IMR-90 (cell line): ENCODE measurements around the gene JAKMIP1. TPM values are rescaled to one million over a fixed set of nuclear protein-coding genes. Genes with fewer than 3 reads are reported as not detected.

Experiments used
- ATAC-seq: fragments of 200-7000 bp; cut with Tn5 transposase; 2 replicates; pipeline ENCODE4 v1.9.1; 2020; ENCODE audit warnings: low read depth, mild to moderate bottlenecking, moderate library complexity
- BruUV-seq: library from RNA; stranded (reverse); fragments of 400-500 nt; replicated peaks from 2 replicates; lab custom pipeline; 2021; lab: Mats Ljungman, UMichigan
- CTCF ChIA-PET: fragments of 300-600 bp; formaldehyde crosslinking; extraction: SDS; loops from one replicate; lab custom pipeline; 2021; ENCODE audit warnings: antibody characterized with exemption; lab: Yijun Ruan, JAX
- POLR2A ChIA-PET: fragments of 300-600 bp; sonication (Branson Sonifier 250); formaldehyde crosslinking; loops from one replicate; lab custom pipeline; 2022; ENCODE audit warnings: antibody characterized with exemption; ENCODE audit not compliant: unreplicated experiment; lab: Charles Lee
- DNase-seq: peaks from one replicate; pipeline ENCODE4 v3.0.0; 2013
- H2AFZ ChIP-seq: replicated peaks from 2 replicates; pipeline ENCODE3; 2013; ENCODE audit warnings: low read length, mild to moderate bottlenecking; ENCODE audit not compliant: poor library complexity
- H2AK5ac ChIP-seq: 2 replicates; pipeline ENCODE4 v1.6.1; 2013; ENCODE audit warnings: low read depth, low read length, inconsistent platforms
- H2AK9ac ChIP-seq: replicated peaks from 2 replicates; pipeline ENCODE3; 2013; ENCODE audit warnings: mild to moderate bottlenecking, low read depth, low read length, moderate library complexity; ENCODE audit not compliant: poor library complexity
- H2BK120ac ChIP-seq: 2 replicates; pipeline ENCODE4 v1.6.1; 2013; ENCODE audit warnings: low read depth, low read length, inconsistent platforms
- H2BK15ac ChIP-seq: 3 replicates; pipeline ENCODE4 v1.6.1; 2013; ENCODE audit warnings: low read depth, low read length, inconsistent platforms
- H2BK20ac ChIP-seq: 2 replicates; pipeline ENCODE4 v1.6.1; 2013; ENCODE audit warnings: low read depth, mild to moderate bottlenecking, inconsistent platforms, low read length, moderate library complexity
- H2BK5ac ChIP-seq: 2 replicates; pipeline ENCODE4 v1.6.1; 2013; ENCODE audit warnings: mild to moderate bottlenecking, low read depth, low read length, inconsistent platforms; ENCODE audit not compliant: poor library complexity, severe bottlenecking
- H3K14ac ChIP-seq: replicated peaks from 2 replicates; pipeline ENCODE4 v1.6.1; 2013; ENCODE audit warnings: low read depth, low read length, inconsistent platforms
- H3K18ac ChIP-seq: 2 replicates; pipeline ENCODE4 v1.6.1; 2013; ENCODE audit warnings: low read depth, low read length, control low read depth
- H3K23ac ChIP-seq: 2 replicates; pipeline ENCODE4 v1.6.1; 2013; ENCODE audit warnings: low read depth, low read length, inconsistent platforms
- H3K27ac ChIP-seq: 2 replicates; pipeline ENCODE4 v1.5.1; 2013; ENCODE audit warnings: mild to moderate bottlenecking, control low read depth, low read length; ENCODE audit not compliant: insufficient read depth
- H3K27me3 ChIP-seq: 2 replicates; pipeline ENCODE4 v1.6.1; 2013; ENCODE audit warnings: low read length; ENCODE audit not compliant: control insufficient read depth, insufficient read depth
- H3K36me3 ChIP-seq: 2 replicates; pipeline ENCODE4 v1.6.1; 2013; ENCODE audit warnings: low read length, mixed read lengths; ENCODE audit not compliant: control insufficient read depth, insufficient read depth
- H3K4ac ChIP-seq: 2 replicates; pipeline ENCODE4 v1.6.1; 2013; ENCODE audit warnings: low read depth, low read length, inconsistent platforms
- H3K4me1 ChIP-seq: 2 replicates; pipeline ENCODE4 v1.6.1; 2013; ENCODE audit warnings: low read length, mixed read lengths; ENCODE audit not compliant: control insufficient read depth, insufficient read depth
- H3K4me2 ChIP-seq: 2 replicates; pipeline ENCODE4 v1.6.1; 2013; ENCODE audit warnings: low read depth, mild to moderate bottlenecking, control low read depth, low read length, moderate library complexity
- H3K4me3 ChIP-seq: 2 replicates; pipeline ENCODE4 v1.5.1; 2013; ENCODE audit warnings: low read depth, mild to moderate bottlenecking, control low read depth, low read length, moderate library complexity; ENCODE audit not compliant: insufficient read depth
- H3K56ac ChIP-seq: 2 replicates; pipeline ENCODE4 v1.6.1; 2013; ENCODE audit warnings: low read length, inconsistent platforms; ENCODE audit not compliant: insufficient read depth; ENCODE audit errors: extremely low read depth
- H3K79me1 ChIP-seq, 2 experiments: 2 replicates each; pipeline ENCODE4 v1.6.1; 2013; ENCODE audit warnings: low read length in 2 of 2, inconsistent platforms in 1 of 2, low read depth in 1 of 2
- H3K9ac ChIP-seq: 2 replicates; pipeline ENCODE4 v1.6.1; 2013; ENCODE audit warnings: low read depth, low read length, control low read depth
- H3K9me1 ChIP-seq: 2 replicates; pipeline ENCODE4 v1.6.1; 2013; ENCODE audit warnings: low read length, inconsistent platforms; ENCODE audit not compliant: insufficient read depth
- H3K9me3 ChIP-seq: 2 replicates; pipeline ENCODE4 v1.6.1; 2013; ENCODE audit warnings: low read length; ENCODE audit not compliant: control insufficient read depth, insufficient read depth
- H4K20me1 ChIP-seq: 2 replicates; pipeline ENCODE4 v1.6.1; 2013; ENCODE audit warnings: low read length, inconsistent platforms; ENCODE audit not compliant: insufficient read depth
- H4K5ac ChIP-seq: 2 replicates; pipeline ENCODE4 v1.6.1; 2013; ENCODE audit warnings: mild to moderate bottlenecking, low read depth, low read length, control low read depth
- H4K8ac ChIP-seq, 2 experiments: 2 replicates each; pipeline ENCODE4 v1.6.1; 2013; ENCODE audit warnings: low read depth in 2 of 2, low read length in 2 of 2, control low read depth in 1 of 2, inconsistent platforms in 1 of 2
- H4K91ac ChIP-seq: 2 replicates; pipeline ENCODE4 v1.6.1; 2013; ENCODE audit warnings: low read depth, low read length, inconsistent platforms; ENCODE audit not compliant: insufficient read depth
- CEBPB ChIP-seq: IDR thresholded peaks from 2 replicates; pipeline ENCODE4 v1.6.1; 2012; ENCODE audit warnings: low read depth, low read length, improper control_type of control experiment
- CHD1 ChIP-seq: IDR thresholded peaks from 2 replicates; pipeline ENCODE4 v1.6.1; 2012; ENCODE audit warnings: low read depth, low read length, improper control_type of control experiment
- MAFK ChIP-seq: IDR thresholded peaks from 2 replicates; pipeline ENCODE4 v1.6.1; 2012; ENCODE audit warnings: low read depth, low read length, improper control_type of control experiment
- RCOR1 ChIP-seq: IDR thresholded peaks from 2 replicates; pipeline ENCODE4 v1.6.1; 2012; ENCODE audit warnings: mild to moderate bottlenecking, low read length, improper control_type of control experiment; ENCODE audit not compliant: insufficient replicate concordance
- RFX5 ChIP-seq: IDR thresholded peaks from 2 replicates; pipeline ENCODE4 v1.8.0; 2012; ENCODE audit warnings: low read depth, mild to moderate bottlenecking, low read length, moderate library complexity
- WGBS, 2 experiments: methylation state at CpG; one replicate each; pipeline versions ENCODE4 v1.1.5 to v1.1.7; 2013; ENCODE audit warnings: missing lambda C conversion rate in 2 of 2; ENCODE audit not compliant: insufficient read length in 1 of 2; ENCODE audit errors: extremely low coverage in 2 of 2; 5-methylcytosine and 5-hydroxymethylcytosine counted together
- dilution Hi-C: fragments of 300-500 bp; cut with HindIII; formaldehyde crosslinking; loops from one replicate; pipeline ENCODE4 v1.14.3; 2018; ENCODE audit warnings: low sequenced_read_pairs; ENCODE audit not compliant: unreplicated experiment
- in situ Hi-C: fragments of 300-500 bp; cut with MboI; formaldehyde crosslinking; loops from 3 replicates; pipeline ENCODE4 v1.14.3; 2019; ENCODE audit warnings: low sequenced_read_pairs, inconsistent platforms, mixed read lengths
- intact Hi-C: fragments of 100-400 bp; cut with micrococcal nuclease; formaldehyde crosslinking; loops from 2 replicates; pipeline ENCODE4 v1.10.0; 2022
- polyA plus RNA-seq, 3 experiments: library from polyadenylated mRNA; depleted of rRNA; stranded (reverse); fragments of >200 nt; gene quantifications; 2 replicates each; pipeline ENCODE4 v1.2.3, GENCODE V29; 2012; ENCODE audit warnings: low replicate concordance in 1 of 3
- total RNA-seq: library from RNA; depleted of rRNA; stranded (reverse); fragments of >200 nt; gene quantifications from 2 replicates; pipeline ENCODE4 v1.2.3, GENCODE V29; 2012
- TF ChIP-seq, protein P1 (sequence below): conservative IDR thresholded peaks from 2 replicates; pipeline ENCODE4 v1.5.1; 2012; ENCODE audit warnings: mild to moderate bottlenecking, low read depth, low read length, improper control_type of control experiment

Gene JAKMIP1
- total and polyA plus RNA-seq, 2 of the 4 experiments (the other 2 are of a cell fraction): not detected

DNA sequence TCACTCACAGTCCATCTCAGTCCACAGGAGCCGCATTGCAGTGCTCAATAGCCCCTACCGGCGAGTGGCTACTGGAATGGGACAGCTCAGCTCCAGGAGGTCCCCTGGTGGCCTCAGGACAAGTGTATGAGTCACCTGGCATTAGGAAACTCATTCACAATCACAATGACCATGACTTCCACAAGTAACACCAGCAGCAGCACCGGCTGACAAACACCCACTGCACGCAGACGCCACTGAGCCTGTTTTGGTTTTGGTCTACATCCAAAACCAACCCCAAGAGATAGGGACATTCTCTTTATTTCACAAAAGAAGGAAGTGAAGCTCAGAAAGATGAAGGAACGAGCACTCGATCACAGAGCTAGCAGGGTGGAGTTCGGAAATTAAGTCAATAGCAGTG lies 8.1 kb downstream of the JAKMIP1 start:
- Histone ChIP-seq H3K23ac (no peak overlapping the region), H3K14ac (no peak overlapping the region), H3K36me3 (no peaks in the 10 kb centered on the region), H4K20me1 (no peaks in the 10 kb centered on the region), H2BK120ac (no peak overlapping the region), H3K4me3 (no peak overlapping the region), H4K91ac (no peak overlapping the region), H2AK9ac (no peak overlapping the region), H3K9me1 (no peaks in the 10 kb centered on the region), H3K18ac (no peak overlapping the region), H3K9ac (no peak overlapping the region), H3K27me3 (peaks cover 8% of the 10 kb centered on the region; the same call in 1 of the 2 replicates), H2BK5ac (no peak overlapping the region), H4K5ac (no peak overlapping the region), H2AFZ (no peak overlapping the region), H2AK5ac (no peak overlapping the region), H2BK20ac (no peak overlapping the region), H3K27ac (no peak overlapping the region), H4K8ac (no peak overlapping the region), H3K4me1 (no peaks in the 10 kb centered on the region), H2BK15ac (no peak overlapping the region), H3K9me3 (no peaks in the 10 kb centered on the region), H3K4me2 (no peak overlapping the region), H3K56ac (no peak overlapping the region), H3K4ac (no peak overlapping the region), H3K79me1 (no peaks in the 10 kb centered on the region)
- intact Hi-C loops (no loop called here), dilution Hi-C loops (no loop called here), in situ Hi-C loops (no loop called here)
- no peak for TF ChIP-seq RCOR1
- TF ChIP-seq, protein P1, sequence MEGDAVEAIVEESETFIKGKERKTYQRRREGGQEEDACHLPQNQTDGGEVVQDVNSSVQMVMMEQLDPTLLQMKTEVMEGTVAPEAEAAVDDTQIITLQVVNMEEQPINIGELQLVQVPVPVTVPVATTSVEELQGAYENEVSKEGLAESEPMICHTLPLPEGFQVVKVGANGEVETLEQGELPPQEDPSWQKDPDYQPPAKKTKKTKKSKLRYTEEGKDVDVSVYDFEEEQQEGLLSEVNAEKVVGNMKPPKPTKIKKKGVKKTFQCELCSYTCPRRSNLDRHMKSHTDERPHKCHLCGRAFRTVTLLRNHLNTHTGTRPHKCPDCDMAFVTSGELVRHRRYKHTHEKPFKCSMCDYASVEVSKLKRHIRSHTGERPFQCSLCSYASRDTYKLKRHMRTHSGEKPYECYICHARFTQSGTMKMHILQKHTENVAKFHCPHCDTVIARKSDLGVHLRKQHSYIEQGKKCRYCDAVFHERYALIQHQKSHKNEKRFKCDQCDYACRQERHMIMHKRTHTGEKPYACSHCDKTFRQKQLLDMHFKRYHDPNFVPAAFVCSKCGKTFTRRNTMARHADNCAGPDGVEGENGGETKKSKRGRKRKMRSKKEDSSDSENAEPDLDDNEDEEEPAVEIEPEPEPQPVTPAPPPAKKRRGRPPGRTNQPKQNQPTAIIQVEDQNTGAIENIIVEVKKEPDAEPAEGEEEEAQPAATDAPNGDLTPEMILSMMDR: no peak
- no peak for TF ChIP-seq MAFK
- TF ChIP-seq CEBPB: no peak
- no peak for TF ChIP-seq RFX5
- TF ChIP-seq CHD1: no peak
- no peak for DNase-seq
- no peak for ATAC-seq
- 80% methylated on average over 1 of the region's 9 CpGs; no CpG with 5 or more reads in 1 of the 2 experiments for WGBS, 2 experiments
- ChIA-PET POLR2A (no interaction called here), CTCF (no interaction called here)
- no TSS peak for BruUV-seq
